IMR-90 (cell line): ENCODE results near the gene RAB31.

Experiments used
- BHLHE40 ChIP-seq: fragments of 150-350 bp; IDR thresholded peaks from 2 replicates; pipeline ENCODE4 v1.6.1; 2016; ENCODE audit warnings: mild to moderate bottlenecking, low read depth, low read length
- CEBPB ChIP-seq: IDR thresholded peaks from 2 replicates; pipeline ENCODE4 v1.6.1; 2012; ENCODE audit warnings: low read depth, low read length, improper control_type of control experiment
- CHD1 ChIP-seq: IDR thresholded peaks from 2 replicates; pipeline ENCODE4 v1.6.1; 2012; ENCODE audit warnings: low read depth, low read length, improper control_type of control experiment
- FOS ChIP-seq: fragments of 150-350 bp; IDR thresholded peaks from 2 replicates; pipeline ENCODE4 v1.6.1; 2016; ENCODE audit warnings: low read depth, low read length
- MAFK ChIP-seq: IDR thresholded peaks from 2 replicates; pipeline ENCODE4 v1.6.1; 2012; ENCODE audit warnings: low read depth, low read length, improper control_type of control experiment
- MXI1 ChIP-seq: IDR thresholded peaks from 2 replicates; pipeline ENCODE4 v1.6.1; 2012; ENCODE audit warnings: low read depth, mild to moderate bottlenecking, low read length, moderate library complexity, borderline replicate concordance
- POLR2A ChIP-seq: IDR thresholded peaks from 2 replicates; pipeline ENCODE4 v1.6.1; 2012; ENCODE audit warnings: mild to moderate bottlenecking, low read depth, low read length
- RAD21 ChIP-seq: IDR thresholded peaks from 2 replicates; pipeline ENCODE4 v1.6.1; 2012; ENCODE audit warnings: low read length, improper control_type of control experiment
- RCOR1 ChIP-seq: IDR thresholded peaks from 2 replicates; pipeline ENCODE4 v1.6.1; 2012; ENCODE audit warnings: mild to moderate bottlenecking, low read length, improper control_type of control experiment; ENCODE audit not compliant: insufficient replicate concordance
- RFX5 ChIP-seq: IDR thresholded peaks from 2 replicates; pipeline ENCODE4 v1.8.0; 2012; ENCODE audit warnings: low read depth, mild to moderate bottlenecking, low read length, moderate library complexity
- SMC3 ChIP-seq: fragments of 150-350 bp; IDR thresholded peaks from 2 replicates; pipeline ENCODE4 v1.6.1; 2016; ENCODE audit warnings: low read depth, mild to moderate bottlenecking, antibody characterized with exemption, low read length, moderate library complexity
- TF ChIP-seq, protein P1 (sequence below): conservative IDR thresholded peaks from 2 replicates; pipeline ENCODE4 v1.5.1; 2012; ENCODE audit warnings: mild to moderate bottlenecking, low read depth, low read length, improper control_type of control experiment
- TF ChIP-seq, protein P2 (sequence below): fragments of 150-350 bp; IDR thresholded peaks from 2 replicates; pipeline ENCODE4 v1.6.1; 2017; ENCODE audit warnings: mild to moderate bottlenecking, antibody characterized with exemption, low read length, low read depth
- TF ChIP-seq, protein P3 (sequence below): fragments of 150-350 bp; IDR thresholded peaks from 2 replicates; pipeline ENCODE4 v1.6.1; 2016; ENCODE audit warnings: low read depth, mild to moderate bottlenecking, low read length, moderate library complexity, borderline replicate concordance

DNA sequence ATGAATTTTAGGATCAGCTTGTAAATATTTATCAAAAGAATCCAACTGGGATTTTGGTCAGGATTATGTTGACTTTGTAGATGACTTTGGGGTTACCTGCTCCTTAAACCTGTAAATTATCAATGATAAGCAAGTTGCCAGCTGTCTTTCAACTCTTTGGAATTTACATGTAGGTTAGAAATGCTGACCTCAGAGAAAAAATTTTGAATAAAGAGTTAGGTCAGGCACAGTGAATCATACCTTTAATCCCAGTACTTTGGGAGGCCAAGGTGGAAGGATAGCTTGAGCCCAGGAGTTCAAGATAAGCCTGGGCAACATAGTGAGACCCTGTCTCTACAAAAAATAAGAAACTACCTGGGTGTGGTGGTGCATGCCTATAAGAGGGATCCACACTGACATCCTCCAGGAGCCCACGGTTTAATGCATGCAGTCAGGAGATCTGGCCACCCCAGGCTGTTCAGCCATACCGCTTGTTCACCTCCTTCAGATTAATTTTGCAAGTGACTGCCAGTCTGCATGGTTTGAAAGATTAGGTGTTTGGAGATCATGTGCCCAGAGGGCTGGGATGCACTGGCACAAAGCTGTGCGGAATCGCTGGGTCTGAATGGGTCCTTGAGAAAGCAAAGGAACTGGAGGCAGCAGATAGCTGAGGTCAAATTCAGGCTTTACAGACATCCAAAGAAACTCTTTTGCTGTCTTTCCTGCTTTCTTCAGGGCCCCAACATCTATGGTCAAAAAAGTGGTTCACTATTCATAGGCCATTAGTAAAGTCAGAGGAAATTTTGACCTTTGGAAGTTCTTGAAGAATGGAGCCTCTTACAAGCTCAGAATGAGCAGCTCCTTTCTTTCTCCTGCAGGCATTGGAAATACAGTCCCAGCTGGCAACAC is 94.3 kb downstream of the RAB31 start:
- TF ChIP-seq, protein P1, sequence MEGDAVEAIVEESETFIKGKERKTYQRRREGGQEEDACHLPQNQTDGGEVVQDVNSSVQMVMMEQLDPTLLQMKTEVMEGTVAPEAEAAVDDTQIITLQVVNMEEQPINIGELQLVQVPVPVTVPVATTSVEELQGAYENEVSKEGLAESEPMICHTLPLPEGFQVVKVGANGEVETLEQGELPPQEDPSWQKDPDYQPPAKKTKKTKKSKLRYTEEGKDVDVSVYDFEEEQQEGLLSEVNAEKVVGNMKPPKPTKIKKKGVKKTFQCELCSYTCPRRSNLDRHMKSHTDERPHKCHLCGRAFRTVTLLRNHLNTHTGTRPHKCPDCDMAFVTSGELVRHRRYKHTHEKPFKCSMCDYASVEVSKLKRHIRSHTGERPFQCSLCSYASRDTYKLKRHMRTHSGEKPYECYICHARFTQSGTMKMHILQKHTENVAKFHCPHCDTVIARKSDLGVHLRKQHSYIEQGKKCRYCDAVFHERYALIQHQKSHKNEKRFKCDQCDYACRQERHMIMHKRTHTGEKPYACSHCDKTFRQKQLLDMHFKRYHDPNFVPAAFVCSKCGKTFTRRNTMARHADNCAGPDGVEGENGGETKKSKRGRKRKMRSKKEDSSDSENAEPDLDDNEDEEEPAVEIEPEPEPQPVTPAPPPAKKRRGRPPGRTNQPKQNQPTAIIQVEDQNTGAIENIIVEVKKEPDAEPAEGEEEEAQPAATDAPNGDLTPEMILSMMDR, result no peak
- no peak for TF ChIP-seq POLR2A
- no peak for TF ChIP-seq SMC3
- TF ChIP-seq, protein P2, sequence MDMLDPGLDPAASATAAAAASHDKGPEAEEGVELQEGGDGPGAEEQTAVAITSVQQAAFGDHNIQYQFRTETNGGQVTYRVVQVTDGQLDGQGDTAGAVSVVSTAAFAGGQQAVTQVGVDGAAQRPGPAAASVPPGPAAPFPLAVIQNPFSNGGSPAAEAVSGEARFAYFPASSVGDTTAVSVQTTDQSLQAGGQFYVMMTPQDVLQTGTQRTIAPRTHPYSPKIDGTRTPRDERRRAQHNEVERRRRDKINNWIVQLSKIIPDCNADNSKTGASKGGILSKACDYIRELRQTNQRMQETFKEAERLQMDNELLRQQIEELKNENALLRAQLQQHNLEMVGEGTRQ, result no peak
- no peak for TF ChIP-seq MXI1
- TF ChIP-seq FOS, result no peak
- TF ChIP-seq RAD21, result no peak
- TF ChIP-seq RCOR1, result no peak
- no peak for TF ChIP-seq RFX5
- no peak for TF ChIP-seq MAFK
- no peak for TF ChIP-seq CHD1
- no peak for TF ChIP-seq BHLHE40
- no peak for TF ChIP-seq CEBPB
- TF ChIP-seq, protein P3, sequence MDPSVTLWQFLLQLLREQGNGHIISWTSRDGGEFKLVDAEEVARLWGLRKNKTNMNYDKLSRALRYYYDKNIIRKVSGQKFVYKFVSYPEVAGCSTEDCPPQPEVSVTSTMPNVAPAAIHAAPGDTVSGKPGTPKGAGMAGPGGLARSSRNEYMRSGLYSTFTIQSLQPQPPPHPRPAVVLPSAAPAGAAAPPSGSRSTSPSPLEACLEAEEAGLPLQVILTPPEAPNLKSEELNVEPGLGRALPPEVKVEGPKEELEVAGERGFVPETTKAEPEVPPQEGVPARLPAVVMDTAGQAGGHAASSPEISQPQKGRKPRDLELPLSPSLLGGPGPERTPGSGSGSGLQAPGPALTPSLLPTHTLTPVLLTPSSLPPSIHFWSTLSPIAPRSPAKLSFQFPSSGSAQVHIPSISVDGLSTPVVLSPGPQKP, result no peak
